ENCODE data around the gene MARS1.
A peak's percentile ranks its signal among the peaks of the same experiment; 100 is the strongest.
"Not testable (repeated sequence)": the region's sequence is repeated elsewhere in the genome, so short reads cannot be mapped to it uniquely, and the experiment has no call there.

The MARS1 gene

GRCh38 chr12:57489157-57489641, 1.3 kb downstream of the MARS1 start:
- Histone ChIP-seq H3K27ac (ENCODE audit: low read length) (no peak overlapping the region), H3K4me3 (ENCODE audit: low read length) (peak overlapping the region; percentile 97), H2AFZ (ENCODE audit: low read depth, low read length) (no peak overlapping the region), H4K20me1 (ENCODE audit: insufficient read depth, low read length) (no peaks in the 10 kb centered on the region), H3K4me2 (ENCODE audit: low read length) (peak overlapping the region; percentile 95), H3K9ac (ENCODE audit: low read length) (peak overlapping the region; percentile 80), H3K9me3 (ENCODE audit: insufficient read depth, low read length) (no peaks in the 10 kb centered on the region), H3K36me3 (replicated peaks; ENCODE audit: low read depth, low read length) (peaks cover 30% of the 10 kb centered on the region), H3K4me1 (ENCODE audit: low read length) (peaks cover 12% of the 10 kb centered on the region), H3K27me3 (ENCODE audit: low read depth, low read length) (no peaks in the 10 kb centered on the region), H3K79me2 (ENCODE audit: low read length) (peaks cover 26% of the 10 kb centered on the region)
- TF ChIP-seq EZH2phosphoT487 (IDR thresholded peaks at IDR 0.05; ENCODE audit: low read depth): no peak
- TF ChIP-seq, protein P1, sequence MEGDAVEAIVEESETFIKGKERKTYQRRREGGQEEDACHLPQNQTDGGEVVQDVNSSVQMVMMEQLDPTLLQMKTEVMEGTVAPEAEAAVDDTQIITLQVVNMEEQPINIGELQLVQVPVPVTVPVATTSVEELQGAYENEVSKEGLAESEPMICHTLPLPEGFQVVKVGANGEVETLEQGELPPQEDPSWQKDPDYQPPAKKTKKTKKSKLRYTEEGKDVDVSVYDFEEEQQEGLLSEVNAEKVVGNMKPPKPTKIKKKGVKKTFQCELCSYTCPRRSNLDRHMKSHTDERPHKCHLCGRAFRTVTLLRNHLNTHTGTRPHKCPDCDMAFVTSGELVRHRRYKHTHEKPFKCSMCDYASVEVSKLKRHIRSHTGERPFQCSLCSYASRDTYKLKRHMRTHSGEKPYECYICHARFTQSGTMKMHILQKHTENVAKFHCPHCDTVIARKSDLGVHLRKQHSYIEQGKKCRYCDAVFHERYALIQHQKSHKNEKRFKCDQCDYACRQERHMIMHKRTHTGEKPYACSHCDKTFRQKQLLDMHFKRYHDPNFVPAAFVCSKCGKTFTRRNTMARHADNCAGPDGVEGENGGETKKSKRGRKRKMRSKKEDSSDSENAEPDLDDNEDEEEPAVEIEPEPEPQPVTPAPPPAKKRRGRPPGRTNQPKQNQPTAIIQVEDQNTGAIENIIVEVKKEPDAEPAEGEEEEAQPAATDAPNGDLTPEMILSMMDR (IDR thresholded peaks at IDR 0.05; ENCODE audit: low read depth, low read length): no peak

DNA sequence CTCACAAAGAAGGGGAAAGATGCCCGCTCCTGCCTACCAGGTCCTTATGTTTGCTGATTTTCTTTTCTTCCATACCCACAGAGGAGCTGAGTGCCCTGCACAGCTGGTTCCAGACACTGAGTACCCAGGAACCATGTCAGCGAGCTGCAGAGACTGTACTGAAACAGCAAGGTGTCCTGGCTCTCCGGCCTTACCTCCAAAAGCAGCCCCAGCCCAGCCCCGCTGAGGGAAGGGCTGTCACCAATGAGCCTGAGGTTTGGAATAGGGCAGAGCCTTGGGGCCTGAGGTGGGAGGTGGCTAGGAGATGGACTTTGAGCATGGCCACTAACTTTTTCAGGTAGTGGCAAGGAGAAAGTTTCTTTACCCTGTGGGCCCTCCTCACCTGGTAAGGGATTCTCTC, 2.3 kb downstream of the MARS1 start:
- Histone ChIP-seq H3K27ac (ENCODE audit: low read length) (no peak overlapping the region), H3K79me2 (ENCODE audit: low read length) (peaks cover 26% of the 10 kb centered on the region), H2AFZ (ENCODE audit: low read depth, low read length) (no peak overlapping the region), H3K27me3 (ENCODE audit: low read depth, low read length) (no peaks in the 10 kb centered on the region), H4K20me1 (ENCODE audit: insufficient read depth, low read length) (no peaks in the 10 kb centered on the region), H3K9ac (ENCODE audit: low read length) (no peak overlapping the region), H3K4me2 (ENCODE audit: low read length) (no peak overlapping the region), H3K9me3 (ENCODE audit: insufficient read depth, low read length) (no peaks in the 10 kb centered on the region), H3K4me1 (ENCODE audit: low read length) (peaks cover 12% of the 10 kb centered on the region), H3K4me3 (ENCODE audit: low read length) (no peak overlapping the region), H3K36me3 (replicated peaks; ENCODE audit: low read depth, low read length) (peaks cover 30% of the 10 kb centered on the region)
- TF ChIP-seq, protein P1 (IDR thresholded peaks at IDR 0.05; ENCODE audit: low read depth, low read length): no peak
- TF ChIP-seq EZH2phosphoT487 (IDR thresholded peaks at IDR 0.05; ENCODE audit: low read depth): no peak

DNA sequence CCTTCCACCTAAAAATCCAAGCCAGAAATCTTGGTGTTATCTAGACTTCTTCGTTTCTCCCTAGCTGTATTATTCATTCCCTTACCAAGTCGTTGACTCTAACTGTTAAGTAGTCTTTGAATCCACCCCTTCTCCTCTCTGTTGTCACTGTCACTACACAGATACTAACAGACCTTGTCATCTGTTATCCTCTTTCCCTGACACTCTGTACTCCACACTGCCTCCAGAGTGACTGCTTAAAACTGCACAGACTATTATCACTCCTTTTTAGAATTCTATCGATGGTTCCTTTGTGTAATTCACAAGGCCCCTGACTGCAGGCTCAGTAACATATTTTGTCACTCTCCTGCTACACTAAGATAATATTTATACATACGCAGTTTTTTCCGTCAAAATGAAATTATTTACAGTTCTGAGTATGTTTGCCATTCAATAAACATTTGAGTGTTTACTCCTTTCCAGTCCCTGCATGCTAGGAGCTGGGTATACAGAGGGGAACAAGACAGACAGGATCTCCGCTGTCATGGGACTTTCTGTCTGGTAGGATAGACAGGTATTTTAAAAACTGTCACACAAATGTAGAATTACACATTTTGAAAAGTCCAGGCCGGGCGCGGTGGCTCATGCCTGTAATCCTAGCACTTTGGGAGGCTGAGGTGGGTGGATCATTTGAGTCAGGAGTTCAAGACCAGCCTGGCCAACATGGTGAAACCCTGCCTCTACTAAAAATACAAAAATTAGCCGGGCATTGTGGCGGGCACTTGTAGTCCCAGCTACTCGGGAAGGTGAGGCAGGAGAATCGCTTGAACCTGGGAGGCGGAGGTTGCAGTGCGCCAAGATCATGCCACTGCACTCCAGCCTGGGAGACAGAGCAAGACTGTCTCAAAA, 3.8 kb downstream of the MARS1 start:
- Histone ChIP-seq H3K4me2 (ENCODE audit: low read length) (no peak overlapping the region), H3K4me1 (ENCODE audit: low read length) (peaks cover 12% of the 10 kb centered on the region), H3K4me3 (ENCODE audit: low read length) (no peak overlapping the region), H3K79me2 (ENCODE audit: low read length) (peaks cover 26% of the 10 kb centered on the region), H2AFZ (ENCODE audit: low read depth, low read length) (no peak overlapping the region), H4K20me1 (ENCODE audit: insufficient read depth, low read length) (no peaks in the 10 kb centered on the region), H3K9ac (ENCODE audit: low read length) (no peak overlapping the region), H3K27me3 (ENCODE audit: low read depth, low read length) (no peaks in the 10 kb centered on the region), H3K27ac (ENCODE audit: low read length) (no peak overlapping the region), H3K9me3 (ENCODE audit: insufficient read depth, low read length) (no peaks in the 10 kb centered on the region), H3K36me3 (replicated peaks; ENCODE audit: low read depth, low read length) (peaks cover 33% of the 10 kb centered on the region)
- no peak for TF ChIP-seq EZH2phosphoT487 (IDR thresholded peaks at IDR 0.05; ENCODE audit: low read depth)
- TF ChIP-seq, protein P1 (IDR thresholded peaks at IDR 0.05; ENCODE audit: low read depth, low read length): no peak

- not testable (repeated sequence) for H3K9me3 ChIP-seq (ENCODE audit: insufficient read depth, low read length); H2AFZ ChIP-seq (ENCODE audit: low read depth, low read length); H3K79me2 ChIP-seq (ENCODE audit: low read length); H3K27ac ChIP-seq (ENCODE audit: low read length); H3K4me2 ChIP-seq (ENCODE audit: low read length); H3K4me3 ChIP-seq (ENCODE audit: low read length); H3K9ac ChIP-seq (ENCODE audit: low read length); H3K27me3 ChIP-seq (ENCODE audit: low read depth, low read length); H4K20me1 ChIP-seq (ENCODE audit: insufficient read depth, low read length); H3K4me1 ChIP-seq (ENCODE audit: low read length)
- peaks cover 48% of the 10 kb centered on the region for H3K36me3 ChIP-seq (replicated peaks; ENCODE audit: low read depth, low read length)
Observed at GRCh38 chr12:57495051-57495701, 7.3 kb downstream of the MARS1 start.

All from OCI-LY3 (cell line).